GM18907 (cell line): ENCODE results near the gene FPR3.
"Not testable (repeated sequence)": the region's sequence is repeated elsewhere in the genome, so short reads cannot be mapped to it uniquely, and the experiment has no call there.

ENCODE experiments used
- ATAC-seq: cut with Tn5 transposase; IDR thresholded peaks from one replicate; pipeline ENCODE4 v1.9.1; 2021; ENCODE audit warnings: mild to moderate bottlenecking, moderate library complexity; ENCODE audit not compliant: unreplicated experiment

The FPR3 gene

GRCh38 chr19:51794885-51795490, at the start of gene FPR3:
Gene FPR3 (plus strand): TSS chr19:51795157. CDS start chr19:51823749, 28,592 bp downstream.
- ATAC-seq, result no peak

- ATAC-seq, result no peak
Observed at GRCh38 chr19:51746731-51747130, 48.2 kb upstream of the FPR3 start.

- no peak for ATAC-seq
Observed at GRCh38 chr19:51749979-51750378, 45.0 kb upstream of the FPR3 start.

GRCh38 chr19:51750400-51751094, 44.4 kb upstream of the FPR3 start:
- no peak for ATAC-seq

- no peak for ATAC-seq
Observed at GRCh38 chr19:51751655-51752054, 43.3 kb upstream of the FPR3 start, which contains the start of gene FPR1. Gene FPR1 (minus strand): TSS chr19:51751878. CDS start chr19:51746994, 4,884 bp downstream.

GRCh38 chr19:51754109-51754508, 40.8 kb upstream of the FPR3 start:
- ATAC-seq, result no peak

- ATAC-seq, result no peak
Observed at GRCh38 chr19:51754770-51755169, 40.2 kb upstream of the FPR3 start.

- ATAC-seq, result no peak
Observed at GRCh38 chr19:51755571-51755970, 39.4 kb upstream of the FPR3 start.

- ATAC-seq, result no peak
Observed at GRCh38 chr19:51760697-51761356, 34.1 kb upstream of the FPR3 start, which contains the start of gene FPR2. Gene FPR2 (plus strand): TSS chr19:51761180. CDS start chr19:51768659, 7,479 bp downstream.

GRCh38 chr19:51761696-51762095, 33.3 kb upstream of the FPR3 start:
- ATAC-seq, result no peak

GRCh38 chr19:51765086-51765485, 29.9 kb upstream of the FPR3 start:
- no peak for ATAC-seq

GRCh38 chr19:51766461-51766860, 28.5 kb upstream of the FPR3 start:
- ATAC-seq, result no peak

GRCh38 chr19:51771376-51772130, 23.4 kb upstream of the FPR3 start:
- no peak for ATAC-seq

- no peak for ATAC-seq
Observed at GRCh38 chr19:51772977-51773376, 22.0 kb upstream of the FPR3 start.

GRCh38 chr19:51776561-51776960, 18.4 kb upstream of the FPR3 start:
- not testable (repeated sequence) for ATAC-seq

- ATAC-seq, result no peak
Observed at GRCh38 chr19:51777570-51778462, 17.1 kb upstream of the FPR3 start.

- no peak for ATAC-seq
Observed at GRCh38 chr19:51779181-51779580, 15.8 kb upstream of the FPR3 start.

GRCh38 chr19:51779703-51780102, 15.3 kb upstream of the FPR3 start:
- ATAC-seq, result no peak

- no peak for ATAC-seq
Observed at GRCh38 chr19:51780270-51780669, 14.7 kb upstream of the FPR3 start.

- ATAC-seq, result no peak
Observed at GRCh38 chr19:51781999-51782398, 13.0 kb upstream of the FPR3 start.
